NCI-H2196 treated with DMSO at 0.1 percent for 48 hours (cell line): ENCODE results near the gene SDK2.

Experiments
- DNase-seq: peaks from one replicate; lab custom pipeline; 2025; ENCODE audit not compliant: unreplicated experiment; lab: John Stamatoyannopoulos, UW

The SDK2 gene

GRCh38 chr17:73541561-73541981, 102.7 kb downstream of the SDK2 start:
- no peak for DNase-seq

- DNase-seq, result no peak
These were observed 103.1 kb downstream of the SDK2 start for GRCh38 chr17:73541111-73541510.

GRCh38 chr17:73539166-73539565, 105.1 kb downstream of the SDK2 start:
- no peak for DNase-seq

- no peak for DNase-seq
These were observed 105.8 kb downstream of the SDK2 start for GRCh38 chr17:73538445-73538844.

- no peak for DNase-seq
These were observed 107.3 kb downstream of the SDK2 start for GRCh38 chr17:73536700-73537605.

- no peak for DNase-seq
These were observed 108.5 kb downstream of the SDK2 start for GRCh38 chr17:73535746-73536145.

- DNase-seq, result no peak
These were observed 109.9 kb downstream of the SDK2 start for GRCh38 chr17:73534209-73534909.

GRCh38 chr17:73533781-73534180, 110.5 kb downstream of the SDK2 start:
- no peak for DNase-seq

GRCh38 chr17:73533127-73533526, 111.1 kb downstream of the SDK2 start:
- DNase-seq, result no peak

GRCh38 chr17:73532421-73532901, 111.8 kb downstream of the SDK2 start:
- peak; percentile 90 for DNase-seq

- DNase-seq, result no peak
These were observed 113.1 kb downstream of the SDK2 start for GRCh38 chr17:73531158-73531557.

- no peak for DNase-seq
These were observed 115.6 kb downstream of the SDK2 start for GRCh38 chr17:73528679-73529078.

- DNase-seq, result no peak
These were observed 117.3 kb downstream of the SDK2 start for GRCh38 chr17:73526952-73527351.

GRCh38 chr17:73524941-73525679, 119.1 kb downstream of the SDK2 start:
- DNase-seq, result no peak

- no peak for DNase-seq
These were observed 121.5 kb downstream of the SDK2 start for GRCh38 chr17:73522696-73523095.

GRCh38 chr17:73522107-73522506, 122.1 kb downstream of the SDK2 start:
- no peak for DNase-seq

GRCh38 chr17:73521376-73521775, 122.9 kb downstream of the SDK2 start:
- no peak for DNase-seq

GRCh38 chr17:73520369-73520761, 123.9 kb downstream of the SDK2 start:
- no peak for DNase-seq

GRCh38 chr17:73519714-73520368, 124.4 kb downstream of the SDK2 start:
- DNase-seq, result no peak

GRCh38 chr17:73519011-73519410, 125.2 kb downstream of the SDK2 start:
- no peak for DNase-seq

GRCh38 chr17:73516431-73516830, 127.8 kb downstream of the SDK2 start:
- DNase-seq, result no peak
